ENCODE data around the gene CLCN3.
A peak's percentile ranks its signal among the peaks of the same experiment; 100 is the strongest.
"Not testable (repeated sequence)": the region's sequence is repeated elsewhere in the genome, so short reads cannot be mapped to it uniquely, and the experiment has no call there.

CLCN3 gene

GRCh38 chr4:169619958-169620879 lies at the start of gene CLCN3:
Gene CLCN3, plus strand, starts transcription at chr4:169620578. Its CDS starts 15,351 bp downstream, at chr4:169635929.
- H3K4me3 ChIP-seq (ENCODE audit: low read depth in 1 of 2, low read length in 2 of 2), result peak within 1 kb of the TSS; percentile 73 to 97
- H3K9me3 ChIP-seq (ENCODE audit: control insufficient read depth in 1 of 2, low read length in 2 of 2), result no peaks in the 10 kb centered on the region
- H3K27me3 ChIP-seq (ENCODE audit: low read depth, low read length), result no peaks in the 10 kb centered on the region
- H3K27ac ChIP-seq (ENCODE audit: low read length), result peak within 1 kb of the TSS; percentile 100
- peaks cover 7 to 14% of the 10 kb centered on the region in 2 donors for H3K4me1 ChIP-seq (ENCODE audit: control insufficient read depth in 1 of 2, insufficient read depth in 2 of 2, low read length in 2 of 2)
- H3K36me3 ChIP-seq (ENCODE audit: control insufficient read depth in 1 of 2, insufficient read depth in 2 of 2, low read length in 2 of 2), result no peaks in the 10 kb centered on the region

DNA sequence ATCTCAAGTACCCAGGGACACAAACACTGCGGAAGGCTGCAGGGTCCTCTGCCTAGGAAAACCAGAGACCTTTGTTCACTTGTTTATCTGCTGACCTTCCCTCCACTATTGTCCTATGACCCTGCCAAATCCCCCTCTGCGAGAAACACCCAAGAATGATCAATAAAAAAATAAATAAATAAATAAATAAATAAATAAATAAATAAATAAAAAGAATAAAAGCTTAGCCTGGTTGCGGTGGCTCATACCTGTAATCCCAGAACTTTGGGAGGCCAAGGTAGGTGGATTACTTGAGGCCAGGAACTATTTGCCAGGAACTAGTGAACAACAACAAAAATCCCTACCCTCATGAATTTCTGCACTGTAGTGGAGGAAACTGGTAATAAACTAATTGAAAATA lies 49.4 kb upstream of the CLCN3 start:
- not testable (repeated sequence) for H3K27ac ChIP-seq (ENCODE audit: low read length); H3K9me3 ChIP-seq (ENCODE audit: control insufficient read depth in 1 of 2, low read length in 2 of 2); H3K4me3 ChIP-seq (ENCODE audit: low read depth in 1 of 2, low read length in 2 of 2); H3K27me3 ChIP-seq (ENCODE audit: low read depth, low read length); H3K4me1 ChIP-seq (ENCODE audit: control insufficient read depth in 1 of 2, insufficient read depth in 2 of 2, low read length in 2 of 2)
- peaks cover under 1 to 23% of the 10 kb centered on the region in 2 donors for H3K36me3 ChIP-seq (ENCODE audit: control insufficient read depth in 1 of 2, insufficient read depth in 2 of 2, low read length in 2 of 2)

GRCh38 chr4:169571435-169571834 lies 48.9 kb upstream of the CLCN3 start:
- H3K27ac ChIP-seq (ENCODE audit: low read length), result no peak overlapping the region
- no peaks in the 10 kb centered on the region for H3K9me3 ChIP-seq (ENCODE audit: control insufficient read depth in 1 of 2, low read length in 2 of 2)
- peaks cover 4 to 27% of the 10 kb centered on the region in 2 donors for H3K36me3 ChIP-seq (ENCODE audit: control insufficient read depth in 1 of 2, insufficient read depth in 2 of 2, low read length in 2 of 2)
- no peaks in the 10 kb centered on the region for H3K4me1 ChIP-seq (ENCODE audit: control insufficient read depth in 1 of 2, insufficient read depth in 2 of 2, low read length in 2 of 2)
- H3K27me3 ChIP-seq (ENCODE audit: low read depth, low read length), result no peaks in the 10 kb centered on the region
- H3K4me3 ChIP-seq (ENCODE audit: low read depth in 1 of 2, low read length in 2 of 2), result no peak overlapping the region

DNA sequence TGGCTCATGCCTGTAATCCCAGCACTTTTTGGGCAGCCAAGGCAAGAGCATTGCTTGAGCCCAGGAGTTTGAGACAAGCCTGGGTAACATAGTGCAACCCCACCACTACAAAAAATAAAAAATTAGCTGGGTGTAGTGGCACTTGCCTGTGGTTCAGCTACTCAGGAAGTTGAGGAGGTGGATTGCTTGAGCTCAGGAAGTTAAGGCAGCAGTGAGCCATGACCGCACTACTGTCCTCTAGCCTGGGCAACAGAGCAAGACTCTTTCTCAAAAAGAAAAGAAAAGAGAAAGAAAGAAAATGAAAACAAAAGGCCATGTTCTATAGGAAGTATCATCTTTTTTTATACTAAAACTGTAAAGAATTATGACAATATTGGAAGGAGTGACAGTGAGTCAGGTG lies 46.5 kb upstream of the CLCN3 start:
- Histone ChIP-seq H3K27me3 (ENCODE audit: low read depth, low read length) (no peaks in the 10 kb centered on the region), H3K4me1 (ENCODE audit: control insufficient read depth in 1 of 2, insufficient read depth in 2 of 2, low read length in 2 of 2) (no peaks in the 10 kb centered on the region), H3K4me3 (ENCODE audit: low read depth in 1 of 2, low read length in 2 of 2) (no peak overlapping the region), H3K36me3 (ENCODE audit: control insufficient read depth in 1 of 2, insufficient read depth in 2 of 2, low read length in 2 of 2) (peaks cover 4 to 27% of the 10 kb centered on the region in 2 donors), H3K9me3 (ENCODE audit: control insufficient read depth in 1 of 2, low read length in 2 of 2) (no peaks in the 10 kb centered on the region), H3K27ac (ENCODE audit: low read length) (no peak overlapping the region)

GRCh38 chr4:169582203-169582602 lies 38.2 kb upstream of the CLCN3 start:
- no peaks in the 10 kb centered on the region for H3K27me3 ChIP-seq (ENCODE audit: low read depth, low read length)
- no peaks in the 10 kb centered on the region for H3K9me3 ChIP-seq (ENCODE audit: control insufficient read depth in 1 of 2, low read length in 2 of 2)
- H3K4me3 ChIP-seq (ENCODE audit: low read depth in 1 of 2, low read length in 2 of 2), result no peak overlapping the region
- H3K36me3 ChIP-seq (ENCODE audit: control insufficient read depth in 1 of 2, insufficient read depth in 2 of 2, low read length in 2 of 2), result peaks cover 0 to 14% of the 10 kb centered on the region in 2 donors
- H3K4me1 ChIP-seq (ENCODE audit: control insufficient read depth in 1 of 2, insufficient read depth in 2 of 2, low read length in 2 of 2), result no peaks in the 10 kb centered on the region
- no peak overlapping the region for H3K27ac ChIP-seq (ENCODE audit: low read length)

DNA sequence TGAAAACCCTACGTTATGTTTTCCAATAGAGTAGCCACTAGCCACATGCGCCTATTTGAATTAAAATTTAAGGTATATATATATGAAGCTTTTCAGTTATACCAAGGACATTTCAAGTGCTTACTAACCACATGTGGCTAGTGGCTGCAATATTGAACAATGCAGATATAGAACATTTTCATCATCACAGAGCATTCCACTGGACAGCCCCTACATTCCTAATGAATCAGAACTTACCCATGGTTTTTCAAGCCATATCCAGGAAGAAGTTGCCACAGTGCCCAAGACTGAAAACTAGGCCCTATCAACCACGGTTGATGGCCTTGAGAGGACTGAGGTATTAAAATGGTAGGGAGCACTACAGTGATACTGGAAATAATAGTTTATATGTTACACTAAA lies 37.7 kb upstream of the CLCN3 start:
- no peak overlapping the region for H3K4me3 ChIP-seq (ENCODE audit: low read depth in 1 of 2, low read length in 2 of 2)
- peaks cover 0 to 14% of the 10 kb centered on the region in 2 donors for H3K36me3 ChIP-seq (ENCODE audit: control insufficient read depth in 1 of 2, insufficient read depth in 2 of 2, low read length in 2 of 2)
- no peak overlapping the region for H3K27ac ChIP-seq (ENCODE audit: low read length)
- no peaks in the 10 kb centered on the region for H3K4me1 ChIP-seq (ENCODE audit: control insufficient read depth in 1 of 2, insufficient read depth in 2 of 2, low read length in 2 of 2)
- H3K9me3 ChIP-seq (ENCODE audit: control insufficient read depth in 1 of 2, low read length in 2 of 2), result no peaks in the 10 kb centered on the region
- H3K27me3 ChIP-seq (ENCODE audit: low read depth, low read length), result no peaks in the 10 kb centered on the region

DNA sequence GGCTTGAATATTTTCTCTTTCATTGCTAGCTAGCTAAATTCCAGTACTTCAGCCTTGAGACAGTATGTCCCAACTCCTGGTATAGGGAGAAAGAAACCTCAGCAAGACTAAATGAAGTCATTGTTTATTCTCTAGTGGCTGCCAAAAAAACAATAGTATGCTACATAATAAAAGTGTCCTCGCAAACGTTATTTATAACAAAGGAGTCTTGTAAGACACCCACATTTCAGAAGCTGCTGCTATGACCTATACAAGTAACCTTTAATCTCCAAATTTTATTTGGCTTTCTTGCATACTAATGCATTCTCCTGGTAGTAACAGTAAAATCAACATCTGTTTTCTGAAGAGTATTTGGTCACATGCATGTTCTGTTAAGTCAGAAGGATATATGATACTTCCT lies 36.8 kb upstream of the CLCN3 start:
- H3K4me1 ChIP-seq (ENCODE audit: control insufficient read depth in 1 of 2, insufficient read depth in 2 of 2, low read length in 2 of 2), result no peaks in the 10 kb centered on the region
- H3K4me3 ChIP-seq (ENCODE audit: low read depth in 1 of 2, low read length in 2 of 2), result no peak overlapping the region
- H3K27ac ChIP-seq (ENCODE audit: low read length), result no peak overlapping the region
- H3K9me3 ChIP-seq (ENCODE audit: control insufficient read depth in 1 of 2, low read length in 2 of 2), result no peaks in the 10 kb centered on the region
- no peaks in the 10 kb centered on the region for H3K27me3 ChIP-seq (ENCODE audit: low read depth, low read length)
- H3K36me3 ChIP-seq (ENCODE audit: control insufficient read depth in 1 of 2, insufficient read depth in 2 of 2, low read length in 2 of 2), result peaks cover 0 to 14% of the 10 kb centered on the region in 2 donors

GRCh38 chr4:169593050-169593560 lies 27.3 kb upstream of the CLCN3 start:
- Histone ChIP-seq H3K36me3 (ENCODE audit: control insufficient read depth in 1 of 2, insufficient read depth in 2 of 2, low read length in 2 of 2) (peaks cover 4 to 11% of the 10 kb centered on the region in 2 donors), H3K27me3 (ENCODE audit: low read depth, low read length) (no peaks in the 10 kb centered on the region), H3K4me1 (ENCODE audit: control insufficient read depth in 1 of 2, insufficient read depth in 2 of 2, low read length in 2 of 2) (no peaks in the 10 kb centered on the region), H3K9me3 (ENCODE audit: control insufficient read depth in 1 of 2, low read length in 2 of 2) (no peaks in the 10 kb centered on the region), H3K4me3 (ENCODE audit: low read depth in 1 of 2, low read length in 2 of 2) (no peak overlapping the region), H3K27ac (ENCODE audit: low read length) (no peak overlapping the region)

- peaks cover 0 to 16% of the 10 kb centered on the region in 2 donors for H3K36me3 ChIP-seq (ENCODE audit: control insufficient read depth in 1 of 2, insufficient read depth in 2 of 2, low read length in 2 of 2)
- H3K4me1 ChIP-seq (ENCODE audit: control insufficient read depth in 1 of 2, insufficient read depth in 2 of 2, low read length in 2 of 2), result no peaks in the 10 kb centered on the region
These were observed 25.7 kb upstream of the CLCN3 start for GRCh38 chr4:169594560-169595195.

GRCh38 chr4:169601016-169601771 lies 19.2 kb upstream of the CLCN3 start:
- H3K36me3 ChIP-seq (ENCODE audit: control insufficient read depth in 1 of 2, insufficient read depth in 2 of 2, low read length in 2 of 2), result peaks cover 4 to 10% of the 10 kb centered on the region in 2 donors
- peaks cover 0 to 3% of the 10 kb centered on the region in 2 donors for H3K4me1 ChIP-seq (ENCODE audit: control insufficient read depth in 1 of 2, insufficient read depth in 2 of 2, low read length in 2 of 2)
- H3K27ac ChIP-seq (ENCODE audit: low read length), result no peak overlapping the region
- H3K27me3 ChIP-seq (ENCODE audit: low read depth, low read length), result no peaks in the 10 kb centered on the region
- H3K9me3 ChIP-seq (ENCODE audit: control insufficient read depth in 1 of 2, low read length in 2 of 2), result no peaks in the 10 kb centered on the region
- no peak overlapping the region for H3K4me3 ChIP-seq (ENCODE audit: low read depth in 1 of 2, low read length in 2 of 2)

More at GRCh38 chr4:169594560-169595195, 25.7 kb upstream of the CLCN3 start:
- no peaks in the 10 kb centered on the region for H3K9me3 ChIP-seq (ENCODE audit: control insufficient read depth in 1 of 2, low read length in 2 of 2)
- H3K27ac ChIP-seq (ENCODE audit: low read length), result no peak overlapping the region
- no peaks in the 10 kb centered on the region for H3K27me3 ChIP-seq (ENCODE audit: low read depth, low read length)
- no peak overlapping the region for H3K4me3 ChIP-seq (ENCODE audit: low read depth in 1 of 2, low read length in 2 of 2)

DNA sequence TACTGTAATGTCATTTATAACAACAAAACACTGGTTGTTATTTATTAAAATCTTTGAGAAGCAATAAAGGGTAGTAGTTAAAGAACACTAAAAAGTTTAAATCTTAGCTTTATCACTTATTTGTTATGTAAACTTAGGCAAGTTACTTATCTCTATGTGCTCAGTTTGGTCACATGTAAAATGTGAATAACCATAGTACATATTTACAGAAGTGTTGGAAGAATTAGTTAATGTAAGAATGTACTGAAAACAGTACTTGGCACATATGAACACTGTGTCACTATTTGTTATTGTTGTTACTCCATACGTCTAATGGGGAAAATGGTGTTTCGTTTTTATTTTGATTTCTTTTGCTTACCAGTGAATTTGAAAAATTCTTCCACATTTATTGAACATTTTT lies 17.1 kb upstream of the CLCN3 start:
- H3K36me3 ChIP-seq (ENCODE audit: control insufficient read depth in 1 of 2, insufficient read depth in 2 of 2, low read length in 2 of 2), result peaks cover 4 to 7% of the 10 kb centered on the region in 2 donors
- H3K4me1 ChIP-seq (ENCODE audit: control insufficient read depth in 1 of 2, insufficient read depth in 2 of 2, low read length in 2 of 2), result peaks cover 0 to 3% of the 10 kb centered on the region in 2 donors
- H3K9me3 ChIP-seq (ENCODE audit: control insufficient read depth in 1 of 2, low read length in 2 of 2), result no peaks in the 10 kb centered on the region
- no peak overlapping the region for H3K27ac ChIP-seq (ENCODE audit: low read length)
- no peak overlapping the region for H3K4me3 ChIP-seq (ENCODE audit: low read depth in 1 of 2, low read length in 2 of 2)
- no peaks in the 10 kb centered on the region for H3K27me3 ChIP-seq (ENCODE audit: low read depth, low read length)
